Neural cell (in vitro differentiated cells): ENCODE data around the gene HDAC3. TPM values are rescaled to one million over a fixed set of nuclear protein-coding genes. Genes with fewer than 3 reads are reported as not detected.

Experiments
- H2AFZ ChIP-seq: fragments of 200-600, 300-800 bp; sonication (generic), shearing (Covaris generic); 2 replicates; pipeline ENCODE4 v1.6.0; 2014; ENCODE audit warnings: low read depth, mild to moderate bottlenecking, antibody characterized with exemption, low read length, moderate library complexity
- H3F3A ChIP-seq: fragments of 200-600 bp; shearing (Covaris generic); 2 replicates; pipeline ENCODE4 v1.6.1; 2016; ENCODE audit warnings: mild to moderate bottlenecking, moderate library complexity, mixed read lengths, antibody characterized with exemption, low read length; ENCODE audit not compliant: insufficient read depth, poor library complexity, severe bottlenecking
- H3K27ac ChIP-seq: fragments of 200-600, 300-800 bp; sonication (generic), shearing (Covaris generic); 2 replicates; pipeline ENCODE4 v1.5.1; 2014; ENCODE audit warnings: mild to moderate bottlenecking, low read length, moderate library complexity
- H3K27me3 ChIP-seq: fragments of 300-800, 200-600 bp; sonication (generic), shearing (Covaris generic); 2 replicates; pipeline ENCODE4 v1.6.0; 2014; ENCODE audit warnings: mild to moderate bottlenecking, low read depth, low read length, moderate library complexity; ENCODE audit not compliant: insufficient read depth
- H3K36me3 ChIP-seq: fragments of 300-800, 200-600 bp; sonication (generic), shearing (Covaris generic); 2 replicates; pipeline ENCODE4 v1.5.1; 2014; ENCODE audit warnings: mild to moderate bottlenecking, antibody characterized with exemption, low read length, moderate library complexity; ENCODE audit not compliant: insufficient read depth
- H3K4me2 ChIP-seq: fragments of 300-800, 200-600 bp; sonication (generic), shearing (Covaris generic); 2 replicates; pipeline ENCODE4 v1.6.0; 2014; ENCODE audit warnings: mild to moderate bottlenecking, low read length
- H3K4me3 ChIP-seq: fragments of 300-800, 200-600 bp; sonication (generic), shearing (Covaris generic); 2 replicates; pipeline ENCODE4 v1.5.1; 2014; ENCODE audit warnings: mild to moderate bottlenecking, low read length, moderate library complexity
- H3K79me2 ChIP-seq: fragments of 200-600 bp; shearing (Covaris generic); replicated peaks from 2 replicates; pipeline ENCODE4 v1.6.0; 2014; ENCODE audit warnings: mild to moderate bottlenecking, low read length, moderate library complexity; ENCODE audit not compliant: insufficient read depth
- H3K9ac ChIP-seq: fragments of 300-800, 200-600 bp; sonication (generic), shearing (Covaris generic); 2 replicates; pipeline ENCODE4 v1.6.1; 2016; ENCODE audit warnings: mild to moderate bottlenecking, low read length, mixed read lengths
- H3K9me2 ChIP-seq: fragments of 200-600 bp; shearing (Covaris generic); 2 replicates; pipeline ENCODE4 v1.6.1; 2016; ENCODE audit warnings: mild to moderate bottlenecking, low read length, mixed read lengths; ENCODE audit not compliant: insufficient read depth
- H3K9me3 ChIP-seq: fragments of 200-600, 300-800 bp; sonication (generic), shearing (Covaris generic); 2 replicates; pipeline ENCODE4 v1.6.1; 2016; ENCODE audit warnings: mild to moderate bottlenecking, mixed run types, low read length, moderate library complexity, mixed read lengths
- H4K20me1 ChIP-seq: fragments of 200-600 bp; shearing (Covaris generic); 2 replicates; pipeline ENCODE4 v1.6.1; 2016; ENCODE audit warnings: mild to moderate bottlenecking, mixed run types; ENCODE audit not compliant: insufficient read depth
- EP300 ChIP-seq: fragments of 450-650 bp; conservative IDR thresholded peaks from 2 replicates; pipeline ENCODE4 v1.6.1; 2014; ENCODE audit warnings: antibody characterized with exemption, mild to moderate bottlenecking, moderate library complexity; ENCODE audit not compliant: poor library complexity, severe bottlenecking
- EZH2 ChIP-seq: fragments of 200-600, 300-800 bp; shearing (Covaris generic), sonication (generic); IDR thresholded peaks from 2 replicates; pipeline ENCODE4 v1.6.1; 2014; ENCODE audit warnings: antibody characterized with exemption, low read length, borderline replicate concordance, mild to moderate bottlenecking; ENCODE audit not compliant: insufficient read depth, poor library complexity, severe bottlenecking
- MXI1 ChIP-seq: fragments of 450-650 bp; conservative IDR thresholded peaks from 2 replicates; pipeline ENCODE4 v1.6.1; 2014; ENCODE audit warnings: antibody characterized with exemption, mild to moderate bottlenecking; ENCODE audit not compliant: poor library complexity, severe bottlenecking
- POLR2AphosphoS5 ChIP-seq: IDR thresholded peaks from 2 replicates; pipeline ENCODE4 v1.6.1; 2012
- RAD21 ChIP-seq: fragments of 450-650 bp; conservative IDR thresholded peaks from 2 replicates; pipeline ENCODE4 v1.6.1; 2014; ENCODE audit warnings: antibody characterized with exemption, mild to moderate bottlenecking, moderate library complexity
- SMC3 ChIP-seq: fragments of 450-650 bp; conservative IDR thresholded peaks from 2 replicates; pipeline ENCODE4 v1.6.1; 2014; ENCODE audit warnings: antibody characterized with exemption, mild to moderate bottlenecking, moderate library complexity; ENCODE audit not compliant: poor library complexity
- TAF1 ChIP-seq: IDR thresholded peaks from 2 replicates; pipeline ENCODE4 v1.6.1; 2012; ENCODE audit warnings: low read depth
- polyA plus RNA-seq: library from polyadenylated mRNA; depleted of rRNA; stranded (reverse); fragments of >200 nt; gene quantifications from 2 replicates; pipeline ENCODE4 v1.2.3, GENCODE V29; 2014
- TF ChIP-seq, protein P1 (sequence below): fragments of 450-650 bp; IDR thresholded peaks from 2 replicates; pipeline ENCODE4 v1.5.1; 2014; ENCODE audit warnings: antibody characterized with exemption, mild to moderate bottlenecking, moderate library complexity; ENCODE audit not compliant: poor library complexity, severe bottlenecking
- TF ChIP-seq, protein P2 (sequence below): IDR thresholded peaks from 2 replicates; pipeline ENCODE4 v1.6.1; 2012; ENCODE audit warnings: borderline replicate concordance

The HDAC3 gene
- polyA plus RNA-seq, 1 donor from 2014 or later, result 115 TPM

DNA sequence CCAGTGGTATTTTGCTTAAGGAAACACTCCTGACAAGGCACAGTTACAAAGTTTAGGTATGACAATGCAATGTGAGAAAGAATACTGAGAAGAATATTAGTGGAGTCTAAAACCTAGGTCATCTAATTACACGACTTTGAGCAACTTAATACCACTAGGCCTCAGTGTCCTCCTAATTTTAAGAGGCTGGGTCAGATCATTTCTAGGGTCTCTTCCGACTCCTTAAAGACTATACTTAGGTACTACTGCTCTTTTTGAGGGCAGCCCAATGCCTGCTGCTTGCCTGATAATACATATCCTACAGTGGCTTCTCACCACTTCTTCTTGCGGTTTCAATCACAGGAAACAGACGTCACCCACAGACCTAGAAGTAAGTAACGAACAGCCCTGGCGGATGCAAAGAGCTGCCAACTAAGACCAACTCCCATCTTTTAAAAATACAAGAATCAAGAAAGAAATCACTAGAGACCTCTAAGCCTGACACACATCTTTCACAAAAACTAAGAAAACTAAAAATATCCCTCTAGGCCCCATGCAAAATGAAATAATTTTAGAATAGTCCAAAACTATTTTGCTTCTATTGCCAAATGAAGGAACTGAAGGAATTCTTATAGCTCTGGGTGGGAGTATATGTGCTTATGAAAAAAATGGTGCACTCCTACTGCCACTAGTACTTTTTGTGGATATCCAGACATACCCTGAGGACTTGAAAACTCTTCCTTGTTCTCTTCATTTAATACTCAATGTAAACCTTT, 30.9 kb downstream of the HDAC3 start:
- no peaks in the 10 kb centered on the region for H3K9me2 ChIP-seq
- H3K27ac ChIP-seq, result no peak overlapping the region
- no peaks in the 10 kb centered on the region for H3K36me3 ChIP-seq
- H3K9me3 ChIP-seq, result no peaks in the 10 kb centered on the region
- H3K4me3 ChIP-seq, result no peak overlapping the region
- H3K79me2 ChIP-seq, result no peaks in the 10 kb centered on the region
- no peaks in the 10 kb centered on the region for H4K20me1 ChIP-seq
- H3K4me2 ChIP-seq, result no peak overlapping the region
- no peak overlapping the region for H3K9ac ChIP-seq
- no peaks in the 10 kb centered on the region for H3K27me3 ChIP-seq
- TF ChIP-seq RAD21, result no peak
- TF ChIP-seq, protein P1, sequence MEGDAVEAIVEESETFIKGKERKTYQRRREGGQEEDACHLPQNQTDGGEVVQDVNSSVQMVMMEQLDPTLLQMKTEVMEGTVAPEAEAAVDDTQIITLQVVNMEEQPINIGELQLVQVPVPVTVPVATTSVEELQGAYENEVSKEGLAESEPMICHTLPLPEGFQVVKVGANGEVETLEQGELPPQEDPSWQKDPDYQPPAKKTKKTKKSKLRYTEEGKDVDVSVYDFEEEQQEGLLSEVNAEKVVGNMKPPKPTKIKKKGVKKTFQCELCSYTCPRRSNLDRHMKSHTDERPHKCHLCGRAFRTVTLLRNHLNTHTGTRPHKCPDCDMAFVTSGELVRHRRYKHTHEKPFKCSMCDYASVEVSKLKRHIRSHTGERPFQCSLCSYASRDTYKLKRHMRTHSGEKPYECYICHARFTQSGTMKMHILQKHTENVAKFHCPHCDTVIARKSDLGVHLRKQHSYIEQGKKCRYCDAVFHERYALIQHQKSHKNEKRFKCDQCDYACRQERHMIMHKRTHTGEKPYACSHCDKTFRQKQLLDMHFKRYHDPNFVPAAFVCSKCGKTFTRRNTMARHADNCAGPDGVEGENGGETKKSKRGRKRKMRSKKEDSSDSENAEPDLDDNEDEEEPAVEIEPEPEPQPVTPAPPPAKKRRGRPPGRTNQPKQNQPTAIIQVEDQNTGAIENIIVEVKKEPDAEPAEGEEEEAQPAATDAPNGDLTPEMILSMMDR, result no peak
- no peaks in the 10 kb centered on the region for H3F3A ChIP-seq
- H2AFZ ChIP-seq, result no peak overlapping the region

DNA sequence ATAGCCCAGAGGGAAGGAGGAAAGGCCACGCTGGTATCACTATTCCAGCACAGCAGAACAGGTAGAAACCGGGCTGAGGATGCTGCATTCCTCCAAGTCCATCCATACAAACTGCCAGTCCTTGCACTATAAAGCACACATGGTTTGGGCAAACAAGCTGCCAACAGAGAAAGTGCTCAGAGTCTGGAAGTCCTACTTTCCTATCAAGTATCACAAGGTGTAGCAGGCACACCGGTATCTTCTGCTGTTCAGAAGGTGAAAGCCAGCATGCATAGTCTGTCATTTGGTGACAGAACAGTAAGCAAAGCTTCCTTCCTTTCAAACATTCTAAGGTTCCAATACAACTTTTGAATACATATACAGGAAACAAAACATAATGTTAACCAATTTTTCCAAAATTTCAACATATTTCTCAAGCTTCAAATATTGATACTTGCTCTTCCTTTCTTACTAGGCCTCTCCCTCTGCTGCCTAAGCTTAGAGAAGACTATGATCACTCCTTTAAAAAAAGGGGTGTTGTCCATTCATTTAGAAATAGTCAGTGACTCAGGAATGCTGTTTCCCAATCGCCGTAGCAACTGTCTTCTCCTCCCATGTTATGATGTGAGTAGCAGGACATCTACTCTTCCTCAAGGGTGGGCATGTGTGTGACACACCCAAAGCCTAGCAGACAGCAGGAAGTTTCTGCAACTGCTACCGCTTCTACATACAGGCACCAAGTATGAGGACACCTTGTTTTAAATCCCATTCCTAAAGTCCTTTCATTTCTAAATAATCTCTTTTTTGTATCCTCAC, 32.5 kb downstream of the HDAC3 start:
- no peak overlapping the region for H3K4me3 ChIP-seq
- no peaks in the 10 kb centered on the region for H3K36me3 ChIP-seq
- H3F3A ChIP-seq, result no peaks in the 10 kb centered on the region
- no peaks in the 10 kb centered on the region for H3K9me3 ChIP-seq
- TF ChIP-seq SMC3 (no peak), POLR2AphosphoS5 (no peak), TAF1 (no peak), RAD21 (no peak), EP300 (no peak), EZH2 (no peak), MXI1 (no peak)
- TF ChIP-seq, protein P1, result no peak
- TF ChIP-seq, protein P2, sequence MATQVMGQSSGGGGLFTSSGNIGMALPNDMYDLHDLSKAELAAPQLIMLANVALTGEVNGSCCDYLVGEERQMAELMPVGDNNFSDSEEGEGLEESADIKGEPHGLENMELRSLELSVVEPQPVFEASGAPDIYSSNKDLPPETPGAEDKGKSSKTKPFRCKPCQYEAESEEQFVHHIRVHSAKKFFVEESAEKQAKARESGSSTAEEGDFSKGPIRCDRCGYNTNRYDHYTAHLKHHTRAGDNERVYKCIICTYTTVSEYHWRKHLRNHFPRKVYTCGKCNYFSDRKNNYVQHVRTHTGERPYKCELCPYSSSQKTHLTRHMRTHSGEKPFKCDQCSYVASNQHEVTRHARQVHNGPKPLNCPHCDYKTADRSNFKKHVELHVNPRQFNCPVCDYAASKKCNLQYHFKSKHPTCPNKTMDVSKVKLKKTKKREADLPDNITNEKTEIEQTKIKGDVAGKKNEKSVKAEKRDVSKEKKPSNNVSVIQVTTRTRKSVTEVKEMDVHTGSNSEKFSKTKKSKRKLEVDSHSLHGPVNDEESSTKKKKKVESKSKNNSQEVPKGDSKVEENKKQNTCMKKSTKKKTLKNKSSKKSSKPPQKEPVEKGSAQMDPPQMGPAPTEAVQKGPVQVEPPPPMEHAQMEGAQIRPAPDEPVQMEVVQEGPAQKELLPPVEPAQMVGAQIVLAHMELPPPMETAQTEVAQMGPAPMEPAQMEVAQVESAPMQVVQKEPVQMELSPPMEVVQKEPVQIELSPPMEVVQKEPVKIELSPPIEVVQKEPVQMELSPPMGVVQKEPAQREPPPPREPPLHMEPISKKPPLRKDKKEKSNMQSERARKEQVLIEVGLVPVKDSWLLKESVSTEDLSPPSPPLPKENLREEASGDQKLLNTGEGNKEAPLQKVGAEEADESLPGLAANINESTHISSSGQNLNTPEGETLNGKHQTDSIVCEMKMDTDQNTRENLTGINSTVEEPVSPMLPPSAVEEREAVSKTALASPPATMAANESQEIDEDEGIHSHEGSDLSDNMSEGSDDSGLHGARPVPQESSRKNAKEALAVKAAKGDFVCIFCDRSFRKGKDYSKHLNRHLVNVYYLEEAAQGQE, result no peak
- H3K79me2 ChIP-seq, result no peaks in the 10 kb centered on the region
- no peaks in the 10 kb centered on the region for H3K27me3 ChIP-seq
- H3K9ac ChIP-seq, result no peak overlapping the region
- H4K20me1 ChIP-seq, result no peaks in the 10 kb centered on the region
- H3K4me2 ChIP-seq, result no peak overlapping the region
- no peak overlapping the region for H2AFZ ChIP-seq
- H3K27ac ChIP-seq, result no peak overlapping the region
- no peaks in the 10 kb centered on the region for H3K9me2 ChIP-seq
